Activated CD8-positive, alpha-beta T cell treated with anti-CD3 and anti-CD28 coated beads for 36 hours (primary cell): ENCODE results near the gene PANX2. TPM values are rescaled to one million over a fixed set of nuclear protein-coding genes. Genes with fewer than 3 reads are reported as not detected.

Experiments
- ATAC-seq: fragments of 200-7000 bp; cut with Tn5 transposase; one replicate; pipeline ENCODE4 v1.10.0; 2021; ENCODE audit warnings: mild to moderate bottlenecking, moderate library complexity
- CTCF ChIA-PET: fragments of 350-600 bp; sonication (Branson Sonifier 250); formaldehyde crosslinking; loops from one replicate; lab custom pipeline; 2021; ENCODE audit warnings: antibody characterized with exemption; lab: Charles Lee
- POLR2A ChIA-PET: fragments of 350-600 bp; sonication (Branson Sonifier 250); formaldehyde crosslinking; loops from one replicate; lab custom pipeline; 2021; ENCODE audit warnings: antibody characterized with exemption; lab: Charles Lee
- DNase-seq: peaks from one replicate; pipeline ENCODE4 v3.0.0-alpha.2; 2020
- H3K27ac Mint-ChIP-seq: one replicate; pipeline ENCODE4 v1.8.0; 2021; ENCODE audit warnings: mild to moderate bottlenecking, mixed read lengths
- H3K27me3 Mint-ChIP-seq: one replicate; pipeline ENCODE4 v1.8.0; 2021; ENCODE audit warnings: mixed read lengths
- H3K36me3 Mint-ChIP-seq: one replicate; pipeline ENCODE4 v1.8.0; 2021; ENCODE audit warnings: low read depth, mixed read lengths
- H3K4me1 Mint-ChIP-seq: one replicate; pipeline ENCODE4 v1.8.0; 2021; ENCODE audit warnings: low read depth, mixed read lengths
- H3K4me3 Mint-ChIP-seq: one replicate; pipeline ENCODE4 v1.8.0; 2021; ENCODE audit warnings: mild to moderate bottlenecking, moderate library complexity, mixed read lengths
- H3K9me3 Mint-ChIP-seq: one replicate; pipeline ENCODE4 v1.8.0; 2021; ENCODE audit warnings: mixed read lengths
- intact Hi-C: fragments of 100-400 bp; cut with micrococcal nuclease; formaldehyde crosslinking; loops from one replicate; pipeline ENCODE4 v1.10.0; 2022
- total RNA-seq, 2 experiments: library from RNA; stranded (reverse); gene quantifications; one replicate each; pipeline ENCODE4 v1.2.3, GENCODE V29; 2021
- TF ChIP-seq, protein P1 (sequence below): fragments of 200-600 bp; IDR thresholded peaks from one replicate; pipeline ENCODE4 v1.8.0; 2022; ENCODE audit warnings: antibody characterized with exemption, mild to moderate bottlenecking

The PANX2 gene
- total RNA-seq, 2 experiments from 2014 or later: 3.3 to 3.9 TPM

DNA sequence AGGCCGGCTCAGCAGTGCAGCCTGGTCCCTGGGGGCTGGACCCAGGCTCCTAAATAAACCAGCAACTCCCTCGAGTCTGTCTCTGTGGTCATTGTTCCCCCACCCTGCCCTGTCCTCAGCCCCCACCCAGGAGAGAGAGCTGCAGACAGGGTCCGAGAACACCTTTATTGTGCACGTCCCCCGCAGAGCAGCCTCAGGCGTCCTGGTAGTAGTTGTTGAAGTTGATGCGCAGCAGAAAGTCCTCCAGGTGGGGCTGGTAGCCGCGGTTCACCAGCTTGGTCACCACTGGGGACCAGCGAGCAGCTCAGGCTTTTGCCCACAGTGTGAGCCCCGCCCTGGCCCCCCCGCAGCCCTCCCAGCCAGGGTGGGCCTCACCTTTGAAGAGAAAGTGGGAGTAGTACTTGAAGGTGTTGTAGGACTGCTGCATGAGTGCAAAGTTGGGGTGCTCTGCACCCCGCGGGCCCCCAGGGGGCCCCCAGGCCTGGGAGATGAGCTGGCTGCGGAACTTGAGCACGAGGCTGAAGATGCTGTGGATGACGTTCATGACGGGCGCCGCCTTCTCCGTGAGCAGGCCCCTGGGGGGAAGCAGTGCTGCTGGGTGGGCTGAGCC, 47.1 kb downstream of the PANX2 start:
- CTCF ChIA-PET: no interaction called here
- DNase-seq (no peak), ATAC-seq (no peak)
- peaks cover 31% of the 10 kb centered on the region for H3K36me3 Mint-ChIP-seq
- no peak overlapping the region for H3K4me3 Mint-ChIP-seq
- TF ChIP-seq, protein P1, sequence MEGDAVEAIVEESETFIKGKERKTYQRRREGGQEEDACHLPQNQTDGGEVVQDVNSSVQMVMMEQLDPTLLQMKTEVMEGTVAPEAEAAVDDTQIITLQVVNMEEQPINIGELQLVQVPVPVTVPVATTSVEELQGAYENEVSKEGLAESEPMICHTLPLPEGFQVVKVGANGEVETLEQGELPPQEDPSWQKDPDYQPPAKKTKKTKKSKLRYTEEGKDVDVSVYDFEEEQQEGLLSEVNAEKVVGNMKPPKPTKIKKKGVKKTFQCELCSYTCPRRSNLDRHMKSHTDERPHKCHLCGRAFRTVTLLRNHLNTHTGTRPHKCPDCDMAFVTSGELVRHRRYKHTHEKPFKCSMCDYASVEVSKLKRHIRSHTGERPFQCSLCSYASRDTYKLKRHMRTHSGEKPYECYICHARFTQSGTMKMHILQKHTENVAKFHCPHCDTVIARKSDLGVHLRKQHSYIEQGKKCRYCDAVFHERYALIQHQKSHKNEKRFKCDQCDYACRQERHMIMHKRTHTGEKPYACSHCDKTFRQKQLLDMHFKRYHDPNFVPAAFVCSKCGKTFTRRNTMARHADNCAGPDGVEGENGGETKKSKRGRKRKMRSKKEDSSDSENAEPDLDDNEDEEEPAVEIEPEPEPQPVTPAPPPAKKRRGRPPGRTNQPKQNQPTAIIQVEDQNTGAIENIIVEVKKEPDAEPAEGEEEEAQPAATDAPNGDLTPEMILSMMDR: no peak
- POLR2A ChIA-PET: interaction anchor here (0.8 kb wide), 1 partner anchor 26 kb away, joined by 3 read pairs; no protein-coding TSS in a partner anchor
- no peaks in the 10 kb centered on the region for H3K9me3 Mint-ChIP-seq
- intact Hi-C loops: no loop called here
- H3K27ac Mint-ChIP-seq: no peak overlapping the region
- H3K4me1 Mint-ChIP-seq: no peaks in the 10 kb centered on the region
- H3K27me3 Mint-ChIP-seq: no peaks in the 10 kb centered on the region

GRCh38 chr22:50218153-50218995, 47.8 kb downstream of the PANX2 start:
- TF ChIP-seq, protein P1: no peak
- POLR2A ChIA-PET: interaction anchor here (1.5 kb wide), 1 partner anchor 17 kb away, joined by 5 read pairs; the partner anchor contains the start of gene SELENOO
- Mint-ChIP-seq H3K4me3 (no peak overlapping the region), H3K36me3 (peaks cover 34% of the 10 kb centered on the region), H3K9me3 (no peaks in the 10 kb centered on the region), H3K4me1 (no peaks in the 10 kb centered on the region), H3K27me3 (no peaks in the 10 kb centered on the region), H3K27ac (no peak overlapping the region)
- intact Hi-C loops: no loop called here
- DNase-seq: no peak
- no peak for ATAC-seq
- CTCF ChIA-PET: no interaction called here

DNA sequence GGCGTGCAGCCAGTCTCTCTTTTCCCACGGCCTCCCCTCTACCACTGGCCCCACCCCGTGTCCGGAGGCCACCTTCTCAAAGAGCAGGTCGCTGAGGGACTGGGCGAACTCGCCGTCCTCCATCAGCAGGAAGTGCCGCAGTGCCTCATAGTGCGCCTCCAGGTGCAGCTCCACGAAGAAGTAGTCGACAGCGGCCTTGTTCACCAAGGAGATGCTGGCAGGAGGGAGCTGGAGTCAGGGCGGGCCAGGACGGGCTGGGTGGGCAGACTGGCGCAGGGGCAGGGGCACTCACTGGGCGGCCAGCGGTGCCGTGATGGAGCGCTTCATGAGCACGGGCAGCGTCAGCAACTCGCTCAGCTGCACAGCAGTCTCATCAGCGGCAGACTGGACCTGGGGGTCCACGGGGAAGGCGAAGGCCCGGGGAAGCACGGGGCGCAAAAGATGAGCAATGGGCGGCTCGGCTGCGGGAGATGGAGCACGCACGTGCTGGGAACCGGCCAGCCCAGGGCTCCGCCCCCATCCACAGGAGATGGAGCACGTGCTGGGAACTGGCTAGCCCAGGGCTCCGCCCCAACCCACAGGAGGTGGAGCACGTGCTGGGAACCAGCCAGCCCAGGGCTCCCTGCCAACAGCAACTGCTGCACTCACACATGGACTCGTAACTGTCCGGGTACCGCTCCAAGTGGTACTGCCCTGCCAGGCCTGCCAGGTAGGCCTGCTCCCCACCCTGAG, 48.6 kb downstream of the PANX2 start:
- Mint-ChIP-seq H3K4me1 (no peaks in the 10 kb centered on the region), H3K36me3 (peaks cover 36% of the 10 kb centered on the region), H3K27ac (no peak overlapping the region), H3K9me3 (no peaks in the 10 kb centered on the region), H3K27me3 (no peaks in the 10 kb centered on the region), H3K4me3 (no peak overlapping the region)
- TF ChIP-seq, protein P1: no peak
- ATAC-seq (no peak), DNase-seq (no peak)
- intact Hi-C loops: no loop called here
- ChIA-PET POLR2A (interaction anchor here (1.5 kb wide), 1 partner anchor 18 kb away, joined by 5 read pairs; the partner anchor contains the start of gene SELENOO), CTCF (no interaction called here)

DNA sequence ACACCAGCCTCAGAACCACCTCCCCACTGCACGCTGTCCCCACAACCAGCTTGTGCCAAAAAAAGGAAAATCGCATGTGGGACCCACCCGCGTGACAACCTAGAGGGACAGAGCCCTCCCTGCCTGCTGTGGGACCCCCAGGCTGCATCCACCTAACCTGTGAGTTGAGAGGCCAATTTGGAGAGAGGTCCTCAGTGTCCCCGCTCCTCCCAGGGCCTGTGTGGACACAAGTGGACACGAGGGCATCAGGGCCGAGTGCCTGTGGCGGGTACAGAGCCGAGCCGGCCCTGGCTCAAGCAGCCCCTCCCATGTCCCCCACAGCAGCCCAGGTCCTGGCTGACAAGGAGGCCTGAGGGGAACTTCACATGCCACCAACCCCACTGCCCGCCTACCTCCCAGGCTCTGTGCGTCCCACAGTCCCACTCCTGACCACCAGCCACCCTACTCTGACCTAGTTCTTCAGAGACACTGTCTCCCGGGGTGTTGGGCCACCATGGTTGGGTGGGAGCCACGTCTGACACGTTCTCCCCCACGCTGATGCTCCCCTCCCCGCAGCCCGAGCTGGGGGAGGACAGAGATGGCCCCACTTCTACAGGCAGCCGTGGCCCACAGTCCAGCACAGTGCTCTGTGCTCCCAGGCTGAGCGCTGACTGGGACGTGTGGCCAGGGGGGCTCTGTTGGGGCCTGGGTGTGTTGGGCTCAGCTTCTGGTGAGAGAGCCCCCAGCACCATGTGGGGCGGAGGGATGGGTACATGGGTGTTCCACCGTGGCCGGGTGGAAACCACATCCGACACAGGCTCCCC, 49.5 kb downstream of the PANX2 start:
- ATAC-seq (no peak), DNase-seq (no peak)
- Mint-ChIP-seq H3K4me3 (no peak overlapping the region), H3K27me3 (no peaks in the 10 kb centered on the region), H3K9me3 (no peaks in the 10 kb centered on the region), H3K36me3 (peaks cover 33% of the 10 kb centered on the region), H3K27ac (no peak overlapping the region), H3K4me1 (no peaks in the 10 kb centered on the region)
- POLR2A ChIA-PET: interaction anchor here (0.9 kb wide), 1 partner anchor 12 kb away, joined by 4 read pairs; no protein-coding TSS in a partner anchor
- CTCF ChIA-PET: interaction anchor here (1.4 kb wide), 1 partner anchor 12 kb away, joined by 7 read pairs; no protein-coding TSS in a partner anchor
- intact Hi-C loops: no loop called here
- TF ChIP-seq, protein P1: no peak
